GM19351 (cell line): ENCODE data around the gene TTC13.

ENCODE experiments used
- ATAC-seq: cut with Tn5 transposase; IDR thresholded peaks from one replicate; pipeline ENCODE4 v1.9.1; 2021; ENCODE audit warnings: mild to moderate bottlenecking, moderate library complexity; ENCODE audit not compliant: unreplicated experiment

TTC13 gene

GRCh38 chr1:230910755-230911117 lies 67.9 kb downstream of the TTC13 start:
- no peak for ATAC-seq

DNA sequence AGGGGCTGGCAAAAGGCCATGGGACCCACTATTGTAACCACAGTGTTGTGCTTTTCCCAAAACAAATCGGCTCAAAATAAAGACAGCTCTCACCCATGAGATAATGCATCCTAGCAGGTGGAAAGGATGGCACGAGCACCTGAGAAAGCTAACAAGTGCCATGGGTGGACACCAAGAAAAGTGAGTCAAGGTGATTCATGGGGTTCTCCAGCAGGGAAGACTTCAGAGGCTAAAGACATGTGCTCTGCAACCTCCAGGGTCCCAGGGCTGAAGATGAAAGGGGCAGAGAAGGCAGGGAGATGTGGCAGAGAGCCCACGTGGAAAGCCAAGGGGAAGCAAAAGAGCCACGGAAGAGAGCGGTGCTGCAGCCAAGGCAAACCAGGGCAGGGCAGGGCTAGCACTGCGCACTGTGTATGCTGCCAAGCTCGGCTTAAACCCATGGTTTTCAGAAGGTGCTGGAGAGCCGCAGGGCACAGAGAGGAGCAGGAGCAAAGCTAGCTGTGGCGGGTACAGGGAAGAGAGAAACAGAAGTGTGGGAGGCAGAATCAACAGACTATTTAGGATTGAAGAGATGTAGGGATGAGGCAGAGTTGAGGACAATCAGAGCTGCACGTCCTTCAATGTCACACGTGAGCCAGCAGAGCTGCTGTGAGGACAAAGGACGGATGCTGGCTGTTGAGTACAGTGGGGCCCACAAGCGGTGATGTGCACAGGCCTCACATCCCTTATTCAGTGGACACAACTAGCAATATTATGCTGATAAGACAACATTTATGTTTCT lies 68.5 kb downstream of the TTC13 start:
- ATAC-seq = no peak

GRCh38 chr1:230907472-230908205 lies 71.0 kb downstream of the TTC13 start:
- ATAC-seq = no peak

DNA sequence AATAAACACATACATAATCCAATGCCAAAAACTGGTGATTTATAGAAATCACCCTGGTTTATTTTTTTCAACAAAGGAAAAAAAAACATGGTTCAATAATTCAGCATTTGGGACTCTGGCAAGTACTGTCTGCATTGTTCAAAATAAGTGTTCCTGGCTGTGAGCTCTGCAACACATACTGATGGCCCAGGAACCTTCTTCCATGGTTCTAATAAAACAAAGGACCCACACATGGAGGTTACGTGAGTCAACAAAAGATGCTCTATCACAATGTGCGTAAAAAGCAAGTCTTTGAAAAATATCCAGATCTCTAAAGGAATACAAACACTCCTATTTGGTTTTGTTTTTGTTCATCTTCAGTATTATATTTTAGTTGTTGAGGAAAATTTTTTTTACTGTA lies 72.4 kb downstream of the TTC13 start:
- no peak for ATAC-seq

GRCh38 chr1:230905733-230906132 lies 72.9 kb downstream of the TTC13 start:
- ATAC-seq = no peak

- ATAC-seq = no peak
Observed at GRCh38 chr1:230902349-230902923, 76.2 kb downstream of the TTC13 start.

DNA sequence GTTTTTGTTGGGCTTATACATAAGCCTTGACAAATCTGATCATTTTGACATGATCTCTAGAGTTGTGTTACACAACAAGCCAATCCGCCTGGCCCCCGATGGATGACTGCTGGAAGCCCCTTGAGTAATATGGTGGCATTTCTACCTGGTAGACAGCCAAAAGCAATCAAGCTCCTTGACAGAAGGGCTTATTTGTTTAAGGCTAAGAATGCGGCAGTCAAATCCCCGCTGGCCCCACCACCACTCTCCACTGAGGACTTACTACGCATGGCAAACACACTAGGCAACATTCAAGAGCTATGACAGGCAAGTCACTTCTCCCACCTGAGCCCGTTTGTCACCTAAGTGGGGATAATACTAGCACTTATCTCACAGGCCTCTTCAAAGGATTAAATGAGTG lies 77.0 kb downstream of the TTC13 start:
- no peak for ATAC-seq

DNA sequence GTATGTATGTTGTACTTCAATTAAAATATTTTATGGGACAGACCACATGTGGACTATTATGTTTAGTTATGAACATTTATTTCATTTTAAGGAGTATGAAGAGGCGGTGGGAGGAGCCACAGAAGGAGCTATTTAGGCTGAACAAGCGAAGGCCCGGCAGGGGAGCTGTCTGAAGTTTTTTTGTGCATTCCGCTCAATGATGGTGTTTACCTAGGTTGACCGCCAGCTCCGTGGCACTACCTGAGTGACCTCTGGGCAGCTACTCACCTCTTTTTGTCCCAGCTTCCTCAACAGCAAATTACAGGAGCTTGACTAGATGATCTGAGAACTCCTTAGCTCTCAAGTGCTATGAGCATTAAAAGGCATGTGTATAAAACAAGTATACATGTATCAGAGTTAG lies 77.7 kb downstream of the TTC13 start:
- no peak for ATAC-seq

- ATAC-seq = no peak
Observed at GRCh38 chr1:230899841-230900251, 78.8 kb downstream of the TTC13 start.

GRCh38 chr1:230898748-230899147 lies 79.9 kb downstream of the TTC13 start:
- no peak for ATAC-seq

GRCh38 chr1:230898144-230898543 lies 80.5 kb downstream of the TTC13 start:
- ATAC-seq = no peak

DNA sequence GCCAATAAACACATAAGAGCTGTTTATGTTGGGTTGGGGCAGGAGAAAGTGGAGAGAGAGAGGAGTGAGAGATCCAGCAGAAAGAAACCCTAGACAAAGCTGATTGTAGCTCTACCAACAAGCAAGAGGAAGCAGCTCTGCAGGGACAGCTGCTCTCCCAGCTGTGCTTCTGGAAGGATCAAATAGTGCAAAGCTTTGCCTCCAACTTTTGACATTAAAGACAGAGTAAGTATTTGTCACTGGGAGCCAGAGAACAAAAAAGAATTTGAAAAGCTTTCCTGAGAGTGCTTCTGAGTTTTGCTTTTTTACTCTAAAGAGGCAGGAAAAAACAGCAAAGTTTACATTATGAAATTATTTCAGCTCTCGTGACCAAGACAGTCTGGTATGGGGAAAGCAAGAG lies 81.9 kb downstream of the TTC13 start:
- no peak for ATAC-seq

- no peak for ATAC-seq
Observed at GRCh38 chr1:230895452-230895851, 83.2 kb downstream of the TTC13 start.

DNA sequence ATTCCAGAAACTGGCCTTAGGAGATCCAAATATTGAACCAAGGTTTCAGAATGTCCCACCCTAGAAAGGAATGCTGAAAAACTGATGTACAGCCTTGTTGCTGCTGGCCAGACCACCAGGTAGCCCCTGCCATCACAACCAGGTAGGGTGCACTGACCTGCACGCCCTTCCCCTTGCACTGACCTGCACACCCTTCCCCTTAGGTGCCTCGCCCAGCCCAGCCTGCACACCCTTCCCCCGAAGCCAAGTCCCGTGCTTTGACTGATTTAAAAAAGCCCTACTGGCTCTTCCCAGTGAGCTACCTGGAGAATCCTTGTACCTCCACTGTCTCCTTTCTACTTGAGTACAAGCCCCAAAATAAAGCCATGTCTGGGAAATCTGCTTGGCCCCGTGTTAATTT lies 84.0 kb downstream of the TTC13 start:
- ATAC-seq = no peak

- no peak for ATAC-seq
Observed at GRCh38 chr1:230894032-230894431, 84.6 kb downstream of the TTC13 start.

DNA sequence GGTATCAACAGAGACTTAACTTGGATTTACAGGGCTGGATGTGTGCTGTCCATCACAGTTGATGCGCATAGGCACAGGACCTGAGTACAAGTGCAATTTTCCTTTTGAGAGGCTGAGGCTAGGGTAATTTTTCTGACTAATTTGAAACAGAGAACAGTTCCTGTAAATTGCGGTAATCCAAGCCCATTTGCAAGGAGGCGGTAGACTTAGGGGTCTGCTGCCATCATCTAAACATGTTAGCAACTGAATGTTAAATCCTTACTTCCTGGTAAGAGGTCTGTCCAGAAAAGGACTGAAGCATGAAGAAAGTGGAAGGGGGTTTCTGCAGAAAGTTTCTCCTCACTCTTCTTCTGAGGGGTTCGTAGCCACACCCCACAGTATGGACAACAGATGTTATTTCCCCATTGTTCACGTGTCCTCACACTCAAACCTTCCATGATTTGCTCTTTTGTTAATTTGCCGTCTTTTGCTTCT lies 86.6 kb downstream of the TTC13 start:
- peak; percentile 63 for ATAC-seq

DNA sequence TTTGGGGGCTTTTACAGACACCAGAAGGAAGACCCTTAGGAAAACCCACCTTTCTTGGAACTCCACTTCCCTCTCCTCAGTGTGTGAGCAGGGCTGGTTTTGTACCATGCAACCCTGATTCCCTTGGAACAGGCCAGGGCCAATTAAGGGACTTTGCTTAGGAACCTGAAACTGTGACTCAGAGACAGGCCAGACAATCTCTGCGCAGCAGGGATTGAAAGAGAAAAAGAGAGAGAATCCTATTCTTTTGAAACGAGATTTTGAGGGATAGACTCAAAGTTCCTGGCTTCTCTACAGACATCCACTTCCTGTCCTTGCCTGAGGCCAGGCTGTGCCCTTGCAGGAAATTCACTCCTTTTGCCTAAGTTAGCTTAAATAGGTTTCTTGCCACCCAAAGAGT lies 87.2 kb downstream of the TTC13 start:
- no peak for ATAC-seq

DNA sequence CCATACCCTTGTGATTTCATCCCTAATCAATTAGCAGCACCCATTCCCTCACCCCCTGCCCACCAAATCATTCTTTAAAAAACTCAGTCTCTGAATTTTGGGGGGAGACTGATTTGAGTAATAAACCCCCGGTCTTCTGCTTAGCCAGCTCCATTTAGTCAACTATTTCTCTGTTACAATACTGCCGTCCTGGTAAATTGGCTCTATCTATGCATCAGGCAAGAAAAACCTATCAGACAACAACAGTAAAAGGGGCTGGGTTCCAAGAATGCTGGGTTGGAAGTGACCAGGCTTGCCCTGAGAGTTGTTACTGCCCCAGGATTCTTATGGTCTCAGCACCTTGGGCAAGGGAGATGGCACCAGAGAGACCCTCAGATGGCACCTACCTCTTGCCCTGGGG lies 94.0 kb downstream of the TTC13 start:
- ATAC-seq = no peak

GRCh38 chr1:230883967-230884366 lies 94.7 kb downstream of the TTC13 start:
- ATAC-seq = no peak

DNA sequence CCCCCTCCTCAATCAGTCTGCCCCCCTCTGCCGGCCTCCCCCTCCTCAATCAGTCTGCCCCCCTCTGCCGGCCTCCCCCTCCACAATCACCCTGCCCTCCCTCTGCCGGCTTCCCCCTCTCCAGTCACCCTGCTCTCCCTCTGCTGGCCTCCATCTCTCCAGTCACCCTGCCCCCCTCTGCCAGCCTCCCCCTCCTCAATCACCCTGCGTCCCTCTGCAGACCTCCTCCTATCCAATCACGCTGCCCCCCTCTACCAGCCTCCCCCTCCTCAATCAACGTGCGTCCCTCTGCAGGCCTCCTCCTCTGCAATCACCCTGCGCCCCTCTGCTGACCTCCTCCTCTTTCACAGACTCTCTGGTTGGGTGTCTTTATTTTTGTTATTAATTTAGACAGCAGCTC lies 98.9 kb downstream of the TTC13 start:
- ATAC-seq = no peak

GRCh38 chr1:230878591-230878990 lies 100.1 kb downstream of the TTC13 start:
- ATAC-seq = no peak
